Measurements from ENCODE around the gene TEAD2. TPM values are rescaled to one million over a fixed set of nuclear protein-coding genes. Genes with fewer than 3 reads are reported as not detected.

TEAD2 gene
- total and polyA plus RNA-seq, 10 of the 15 experiments (the other 5 are each of a cell fraction or from before 2014, with no cell fraction given), result 0.04 to 0.26 (median 0.11) TPM; not detected in 3

- no peak for TF ChIP-seq NR2F1 (conservative IDR thresholded peaks at IDR 0.05)
These were observed 44.9 kb upstream of the TEAD2 start (continued) for GRCh38 chr19:49407079-49407478.

GRCh38 chr19:49403404-49404187, 41.4 kb upstream of the TEAD2 start:
- no TSS peak for BruUV-seq (replicated peaks)
- no peak overlapping the region for H3K4me3 ChIP-seq
- no peaks in the 10 kb centered on the region for H3K79me2 ChIP-seq (ENCODE audit: control insufficient read depth, insufficient read depth, low read length)
- WGBS (ENCODE audit: insufficient coverage, insufficient replicate concordance, low lambda C conversion rate, missing lambda C conversion rate), result 35% methylated on average over 7 of the region's 7 CpGs
- no peaks in the 10 kb centered on the region for H3K36me3 ChIP-seq (ENCODE audit: control insufficient read depth in 2 of 2, insufficient read depth in 2 of 2, low read length in 1 of 2)
- TF ChIP-seq NFXL1 (IDR thresholded peaks at IDR 0.05; ENCODE audit: borderline replicate concordance) (no peak), PKNOX1 (IDR thresholded peaks at IDR 0.05) (peak; percentile 52; the same call in 1 of the 2 replicates), ZSCAN29 (IDR thresholded peaks at IDR 0.05) (no peak)
- H3K9ac ChIP-seq (ENCODE audit: control insufficient read depth, insufficient read depth, low read length), result no peak overlapping the region
- SMC1A ChIA-PET (ENCODE audit: uncharacterized antibody, unreplicated experiment), result interaction anchor here (0.9 to 2.0 kb wide), 3 partner anchors 12 to 22 kb away, joined by 3 to 11 read pairs (median 7); partner anchors contain the start of gene GFY
- H3K27ac ChIP-seq (ENCODE audit: control insufficient read depth, insufficient read depth), result no peak overlapping the region
- H3K9me3 ChIP-seq (replicated peaks; ENCODE audit: control insufficient read depth, insufficient read depth, low read length), result no peaks in the 10 kb centered on the region
- no peaks in the 10 kb centered on the region for H3K27me3 ChIP-seq (replicated peaks in 1 of 2; ENCODE audit: control insufficient read depth in 2 of 2, insufficient read depth in 2 of 2, low read length in 1 of 2)
- CTCF ChIA-PET, result interaction anchor here (0.6 to 2.9 kb wide), 10 partner anchors 8 to 78 kb away, joined by 3 to 7 read pairs (median 4); no protein-coding TSS in a partner anchor
- intact Hi-C loops (cut with micrococcal nuclease; ENCODE audit: unreplicated experiment), result no loop called here
- no peak for DNase-seq (ENCODE audit: low read depth, low spot score)
- H2AFZ ChIP-seq (ENCODE audit: control insufficient read depth, low read depth, low read length), result peak overlapping the region; percentile 35
- peaks cover 6% of the 10 kb centered on the region for H3K4me1 ChIP-seq (ENCODE audit: control insufficient read depth, insufficient read depth, low read length)
- POLR2A ChIA-PET, result interaction anchor here (0.6 to 1.5 kb wide), 3 partner anchors 14 to 584 kb away, joined by 4 to 6 read pairs (median 5); partner anchors contain the start of gene PIH1D1
- RAD21 ChIA-PET (ENCODE audit: unreplicated experiment), result interaction anchor here (0.7 to 1.8 kb wide), 6 partner anchors 10 to 66 kb away, joined by 3 to 5 read pairs (median 4); no protein-coding TSS in a partner anchor
- H3K4me2 ChIP-seq (ENCODE audit: control insufficient read depth, insufficient read depth), result no peak overlapping the region; the same call in 1 of the 2 replicates
- peak; percentile 70 for ATAC-seq
- no peaks in the 10 kb centered on the region for H4K20me1 ChIP-seq (ENCODE audit: control insufficient read depth, insufficient read depth)
- FAIRE-seq, result no peak
- in situ Hi-C loops (cut with MboI), result no loop called here
